Adipocyte (in vitro differentiated cells): ENCODE data around the gene SLC7A14.
A peak's percentile ranks its signal among the peaks of the same experiment; 100 is the strongest.

Experiments used
- DNase-seq: peaks from one replicate; pipeline ENCODE4 v3.0.0-alpha.2; 2015; ENCODE audit warnings: low read depth
- H3K27me3 ChIP-seq: replicated peaks from 2 replicates; pipeline ENCODE4 v1.7.0; 2013; ENCODE audit warnings: mild to moderate bottlenecking, low read length, moderate library complexity; ENCODE audit not compliant: control insufficient read depth, insufficient read depth
- H3K36me3 ChIP-seq: 2 replicates; pipeline ENCODE4 v1.7.0; 2013; ENCODE audit warnings: low read length, mild to moderate bottlenecking, moderate library complexity; ENCODE audit not compliant: control insufficient read depth, insufficient read depth, severe bottlenecking
- H3K4me1 ChIP-seq: 2 replicates; pipeline ENCODE4 v1.7.0; 2013; ENCODE audit warnings: mild to moderate bottlenecking, low read length, moderate library complexity; ENCODE audit not compliant: control insufficient read depth, insufficient read depth
- H3K4me3 ChIP-seq: 2 replicates; pipeline ENCODE4 v1.7.0; 2013; ENCODE audit warnings: mild to moderate bottlenecking, low read length, moderate library complexity
- H3K9ac ChIP-seq: 2 replicates; pipeline ENCODE4 v1.7.0; 2013; ENCODE audit warnings: mild to moderate bottlenecking, low read length, moderate library complexity
- H3K9me3 ChIP-seq: 2 replicates; pipeline ENCODE4 v1.7.0; 2013; ENCODE audit warnings: mild to moderate bottlenecking, low read length, moderate library complexity; ENCODE audit not compliant: control insufficient read depth

Gene SLC7A14

GRCh38 chr3:170585937-170586310, at the start of gene SLC7A14:
SLC7A14 (minus strand) TSS chr3:170586075; CDS start chr3:170526936, 59,139 bp downstream.
- no peaks in the 10 kb centered on the region for H3K27me3 ChIP-seq
- H3K36me3 ChIP-seq = no peaks in the 10 kb centered on the region
- peak within 1 kb of the TSS; percentile 85 for H3K4me3 ChIP-seq
- DNase-seq = peak; percentile 66
- no peaks in the 10 kb centered on the region for H3K9me3 ChIP-seq
- H3K9ac ChIP-seq = peak within 1 kb of the TSS; percentile 41
- H3K4me1 ChIP-seq = peaks cover 6% of the 10 kb centered on the region

GRCh38 chr3:170635385-170635735, 49.5 kb upstream of the SLC7A14 start:
- no peaks in the 10 kb centered on the region for H3K9me3 ChIP-seq
- no peak for DNase-seq
- H3K36me3 ChIP-seq = no peaks in the 10 kb centered on the region
- no peaks in the 10 kb centered on the region for H3K4me1 ChIP-seq
- H3K27me3 ChIP-seq = no peaks in the 10 kb centered on the region
- H3K4me3 ChIP-seq = no peak overlapping the region
- H3K9ac ChIP-seq = no peak overlapping the region

- no peaks in the 10 kb centered on the region for H3K4me1 ChIP-seq
- no peaks in the 10 kb centered on the region for H3K36me3 ChIP-seq
- H3K9me3 ChIP-seq = no peaks in the 10 kb centered on the region
- no peak overlapping the region for H3K9ac ChIP-seq
- no peak for DNase-seq
- H3K27me3 ChIP-seq = no peaks in the 10 kb centered on the region
- no peak overlapping the region for H3K4me3 ChIP-seq
Observed at GRCh38 chr3:170634663-170635384, 48.9 kb upstream of the SLC7A14 start.

GRCh38 chr3:170633573-170633972, 47.7 kb upstream of the SLC7A14 start:
- H3K9me3 ChIP-seq = no peaks in the 10 kb centered on the region
- H3K9ac ChIP-seq = no peak overlapping the region
- no peaks in the 10 kb centered on the region for H3K36me3 ChIP-seq
- no peaks in the 10 kb centered on the region for H3K4me1 ChIP-seq
- no peak for DNase-seq
- no peaks in the 10 kb centered on the region for H3K27me3 ChIP-seq
- no peak overlapping the region for H3K4me3 ChIP-seq

GRCh38 chr3:170632780-170633179, 46.9 kb upstream of the SLC7A14 start:
- H3K4me1 ChIP-seq = no peaks in the 10 kb centered on the region
- no peaks in the 10 kb centered on the region for H3K36me3 ChIP-seq
- peak; percentile 7 for DNase-seq
- no peaks in the 10 kb centered on the region for H3K27me3 ChIP-seq
- H3K9me3 ChIP-seq = no peaks in the 10 kb centered on the region
- H3K9ac ChIP-seq = no peak overlapping the region
- no peak overlapping the region for H3K4me3 ChIP-seq

- Histone ChIP-seq H3K4me3 (no peak overlapping the region), H3K9me3 (no peaks in the 10 kb centered on the region), H3K4me1 (no peaks in the 10 kb centered on the region), H3K36me3 (no peaks in the 10 kb centered on the region), H3K9ac (no peak overlapping the region), H3K27me3 (no peaks in the 10 kb centered on the region)
- no peak for DNase-seq
Observed at GRCh38 chr3:170631755-170632488, 46.0 kb upstream of the SLC7A14 start.

- H3K27me3 ChIP-seq = no peaks in the 10 kb centered on the region
- peaks cover 9% of the 10 kb centered on the region for H3K4me1 ChIP-seq
- no peak overlapping the region for H3K4me3 ChIP-seq
- no peak for DNase-seq
- no peaks in the 10 kb centered on the region for H3K9me3 ChIP-seq
- H3K9ac ChIP-seq = no peak overlapping the region
- H3K36me3 ChIP-seq = no peaks in the 10 kb centered on the region
Observed at GRCh38 chr3:170623524-170623923, 37.6 kb upstream of the SLC7A14 start.

- peak; percentile 95 for DNase-seq
- peaks cover 9% of the 10 kb centered on the region for H3K4me1 ChIP-seq
- H3K9ac ChIP-seq = peak overlapping the region; percentile 24
- H3K9me3 ChIP-seq = no peaks in the 10 kb centered on the region
- H3K36me3 ChIP-seq = no peaks in the 10 kb centered on the region
- no peak overlapping the region for H3K4me3 ChIP-seq
- no peaks in the 10 kb centered on the region for H3K27me3 ChIP-seq
Observed at GRCh38 chr3:170622369-170623159, 36.7 kb upstream of the SLC7A14 start.

- no peak overlapping the region for H3K4me3 ChIP-seq
- no peaks in the 10 kb centered on the region for H3K36me3 ChIP-seq
- no peak for DNase-seq
- H3K9ac ChIP-seq = no peak overlapping the region
- peaks cover 9% of the 10 kb centered on the region for H3K4me1 ChIP-seq
- H3K9me3 ChIP-seq = no peaks in the 10 kb centered on the region
- H3K27me3 ChIP-seq = no peaks in the 10 kb centered on the region
Observed at GRCh38 chr3:170621256-170621655, 35.4 kb upstream of the SLC7A14 start.

- Histone ChIP-seq H3K9me3 (no peaks in the 10 kb centered on the region), H3K9ac (no peak overlapping the region), H3K4me1 (peaks cover 13% of the 10 kb centered on the region), H3K4me3 (no peak overlapping the region), H3K27me3 (no peaks in the 10 kb centered on the region), H3K36me3 (no peaks in the 10 kb centered on the region)
- DNase-seq = peak; percentile 91
Observed at GRCh38 chr3:170614214-170614966, 28.5 kb upstream of the SLC7A14 start.

GRCh38 chr3:170611751-170612150, 25.9 kb upstream of the SLC7A14 start:
- H3K9me3 ChIP-seq = no peaks in the 10 kb centered on the region
- peaks cover 13% of the 10 kb centered on the region for H3K4me1 ChIP-seq
- no peak for DNase-seq
- no peaks in the 10 kb centered on the region for H3K27me3 ChIP-seq
- H3K36me3 ChIP-seq = no peaks in the 10 kb centered on the region
- H3K9ac ChIP-seq = no peak overlapping the region
- no peak overlapping the region for H3K4me3 ChIP-seq
